Hepatic stellate cell (primary cell): ENCODE results near the gene DNMT3A.

Source experiments
- DNase-seq: peaks from one replicate; pipeline ENCODE4 v3.0.0; 2011; ENCODE audit warnings: low spot score

DNMT3A gene

DNA sequence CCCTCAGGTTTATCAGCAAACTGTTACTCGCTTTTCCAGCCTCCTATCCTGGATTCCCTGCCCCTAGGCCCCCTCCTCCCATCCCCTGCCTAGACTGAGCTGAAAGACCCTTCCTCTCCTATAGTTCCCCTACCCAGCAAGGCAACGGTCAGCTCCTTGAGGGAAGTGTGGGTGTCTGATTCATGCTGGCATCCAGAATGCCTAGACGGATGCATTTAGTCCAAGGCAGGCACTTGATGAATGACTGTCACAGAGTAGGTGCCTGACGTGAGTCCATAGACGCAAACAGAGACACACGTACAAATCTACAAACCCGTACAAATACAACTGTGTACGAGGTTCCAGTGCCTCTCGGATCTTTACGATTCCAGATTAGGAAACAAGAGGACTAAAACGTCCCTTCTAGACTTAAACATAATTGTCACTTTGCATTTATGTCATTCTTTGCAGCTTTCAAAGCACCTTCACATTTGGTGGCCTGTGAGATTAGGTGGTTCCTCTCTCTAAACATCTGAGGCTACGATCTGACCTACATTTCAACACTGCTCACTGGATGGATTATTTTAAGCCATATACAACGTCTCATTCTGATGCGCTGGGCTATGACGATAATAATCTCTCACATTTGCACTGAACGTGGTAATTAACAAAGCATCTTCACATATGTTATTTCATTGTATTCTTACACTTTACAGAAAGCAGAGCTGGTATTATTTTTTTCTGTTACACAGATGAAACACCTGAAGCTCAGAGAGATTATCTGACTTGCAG lies 36.7 kb downstream of the DNMT3A start:
- no peak for DNase-seq

- DNase-seq = no peak
Observed at GRCh38 chr2:25304321-25304720, 37.4 kb downstream of the DNMT3A start.

- DNase-seq = no peak
Observed at GRCh38 chr2:25303633-25304236, 38.0 kb downstream of the DNMT3A start.

DNA sequence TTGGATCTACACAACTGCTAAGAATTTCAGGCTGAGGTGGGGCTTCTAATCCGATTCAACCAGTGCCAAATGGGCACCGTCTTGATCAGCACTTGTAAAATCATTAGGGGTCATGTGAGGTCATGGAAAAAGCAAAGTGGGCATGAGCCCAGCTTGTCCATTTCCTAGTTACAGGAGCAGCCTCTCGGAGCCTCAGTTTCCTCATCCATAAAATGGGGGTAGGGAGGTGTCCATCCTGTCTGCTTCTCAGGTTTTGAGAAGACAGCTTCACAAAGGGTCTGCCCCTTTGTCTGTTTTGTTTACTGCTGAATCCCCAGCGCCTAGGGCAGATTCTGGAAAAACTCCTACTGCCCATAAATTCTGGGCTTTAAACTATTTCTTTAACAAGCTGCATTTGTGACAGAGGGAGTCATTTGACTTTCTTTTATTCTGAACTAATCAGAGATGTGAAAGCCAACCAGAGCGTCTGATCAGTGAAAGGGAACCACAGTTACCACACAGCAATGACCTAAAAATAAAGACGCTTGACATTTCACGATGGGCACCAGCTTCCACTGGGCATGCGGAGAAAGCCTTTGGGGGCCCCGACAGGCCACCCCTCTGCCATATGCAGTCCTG lies 38.9 kb downstream of the DNMT3A start:
- DNase-seq = no peak

DNA sequence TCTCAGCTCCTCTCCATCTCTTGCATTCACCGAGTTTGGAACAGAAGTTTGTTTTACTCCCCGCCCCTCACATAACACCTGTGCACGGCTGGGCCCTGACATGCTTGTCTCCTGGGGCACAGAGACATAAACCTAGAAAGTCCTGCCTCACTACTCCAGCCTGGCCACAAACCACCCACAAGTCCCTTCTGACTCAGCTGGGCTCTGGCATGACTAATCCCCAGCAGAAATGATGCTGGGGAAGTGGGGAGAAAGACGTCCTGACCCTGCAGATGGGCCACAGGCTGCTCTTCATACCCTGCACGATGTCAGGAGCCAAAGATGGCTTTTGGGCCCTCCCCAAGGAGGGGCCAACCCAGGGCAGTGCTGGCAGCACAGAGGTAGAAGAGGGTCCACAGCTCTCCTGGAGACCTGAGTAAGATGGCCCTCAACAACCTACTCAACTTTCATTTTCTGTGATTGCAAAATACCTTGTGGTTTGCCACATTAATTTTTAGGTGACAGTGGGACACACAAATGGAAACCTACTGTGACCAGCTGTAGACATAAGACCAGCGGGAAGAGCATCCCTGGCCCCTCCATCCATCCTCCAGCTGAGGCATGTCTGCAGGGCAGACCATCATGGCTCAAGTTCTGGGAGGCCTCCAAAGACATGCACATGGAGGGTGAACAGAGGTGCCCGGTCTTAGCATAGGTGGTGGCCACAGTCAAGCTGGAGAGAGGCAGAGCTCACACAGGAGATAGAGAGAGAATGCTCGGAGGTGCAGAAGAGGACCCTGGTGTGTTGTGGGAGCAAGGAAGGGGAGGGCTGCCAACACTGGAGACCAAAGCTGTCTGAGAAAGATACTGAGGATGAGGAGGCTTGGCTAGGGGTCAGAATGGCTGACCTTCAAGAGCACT lies 40.0 kb downstream of the DNMT3A start:
- peak; percentile 85 for DNase-seq

DNA sequence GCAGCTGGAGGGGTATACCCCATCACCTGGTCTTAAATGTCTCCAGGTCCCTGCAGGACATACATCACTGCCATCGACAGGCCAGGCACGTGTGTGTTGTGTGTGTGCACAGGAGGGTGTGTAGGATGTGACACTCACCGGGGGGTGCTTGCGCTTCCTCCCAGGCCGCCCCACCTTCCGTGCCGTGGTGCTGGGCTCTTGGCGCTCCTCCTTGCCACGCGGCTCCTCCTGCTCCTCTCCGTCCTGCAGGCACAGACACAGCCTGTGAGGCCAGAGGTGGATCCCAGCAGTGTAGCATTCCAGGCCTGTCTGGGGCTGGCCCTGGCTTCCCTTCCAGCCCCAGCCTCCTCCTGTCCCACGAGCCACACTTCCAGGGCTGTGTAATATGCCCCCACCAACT lies 41.7 kb downstream of the DNMT3A start:
- DNase-seq = no peak

- DNase-seq = no peak
Observed at GRCh38 chr2:25298776-25299431, 42.8 kb downstream of the DNMT3A start.

GRCh38 chr2:25297738-25298137 lies 44.0 kb downstream of the DNMT3A start:
- no peak for DNase-seq

DNA sequence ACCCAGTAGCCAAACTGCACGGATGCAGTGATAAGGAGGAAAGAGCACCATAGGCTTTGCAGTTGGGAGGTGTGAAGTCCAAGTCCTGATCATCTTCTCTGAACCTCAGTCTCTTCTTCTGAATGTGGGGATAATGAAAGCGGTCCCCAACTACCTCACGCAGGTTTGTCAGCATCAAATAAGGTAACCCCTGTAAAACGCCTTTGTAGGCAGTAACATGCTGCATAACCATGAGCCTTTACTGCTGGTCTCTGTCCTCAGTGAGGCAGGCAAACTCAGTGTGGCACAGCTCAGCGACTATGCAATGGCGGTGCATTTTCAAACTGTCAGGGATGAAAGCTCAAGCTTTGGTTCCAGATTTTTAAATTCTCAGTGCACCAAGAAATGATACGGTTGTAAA lies 46.1 kb downstream of the DNMT3A start:
- DNase-seq = no peak

DNA sequence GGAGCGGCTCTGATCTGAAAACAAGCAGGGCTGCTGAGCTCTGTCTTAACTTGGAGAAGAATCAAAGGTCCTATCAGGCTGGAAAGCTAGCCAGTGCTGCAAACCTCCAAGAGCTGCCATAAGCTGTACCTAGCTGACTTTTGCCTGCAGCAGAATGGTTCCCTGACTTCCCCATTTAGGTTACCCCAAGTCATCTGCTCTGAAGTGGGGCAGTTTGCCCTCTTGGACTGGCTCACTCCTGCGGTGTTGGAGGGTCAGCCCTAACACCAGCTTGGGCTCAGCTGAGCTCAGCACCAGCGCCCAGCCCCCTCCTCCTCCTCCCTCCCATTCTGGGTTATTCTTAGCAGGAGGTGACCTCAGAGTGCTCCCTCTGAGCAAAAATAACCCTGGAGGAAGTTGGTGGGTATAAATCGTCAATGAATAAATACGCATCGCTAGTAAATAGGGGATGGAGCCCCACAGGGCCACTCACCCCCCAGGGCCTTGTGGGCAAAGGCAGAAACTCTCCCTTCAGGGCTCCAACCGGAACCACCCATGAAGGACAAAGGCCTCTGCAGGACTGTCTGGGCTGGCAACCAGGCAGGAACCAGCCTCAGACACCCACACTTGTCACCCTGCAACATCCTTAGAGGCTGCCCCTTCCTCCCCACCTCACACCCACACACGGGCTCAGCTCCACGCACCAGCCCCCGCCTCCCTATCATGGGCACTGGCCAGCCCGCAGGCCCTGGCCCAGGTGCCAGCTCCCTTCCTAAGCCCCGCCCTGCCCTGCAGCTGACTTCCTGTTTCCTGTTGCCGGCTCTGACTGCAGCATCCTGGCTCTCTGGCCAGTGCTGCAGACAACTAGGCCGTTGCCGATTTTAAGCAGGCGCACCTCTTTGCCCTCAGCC lies 46.9 kb downstream of the DNMT3A start:
- peak; percentile 81 for DNase-seq

GRCh38 chr2:25293958-25294562 lies 47.7 kb downstream of the DNMT3A start:
- DNase-seq = no peak

GRCh38 chr2:25293145-25293544 lies 48.6 kb downstream of the DNMT3A start:
- no peak for DNase-seq

- DNase-seq = no peak
Observed at GRCh38 chr2:25292408-25292807, 49.3 kb downstream of the DNMT3A start.

DNA sequence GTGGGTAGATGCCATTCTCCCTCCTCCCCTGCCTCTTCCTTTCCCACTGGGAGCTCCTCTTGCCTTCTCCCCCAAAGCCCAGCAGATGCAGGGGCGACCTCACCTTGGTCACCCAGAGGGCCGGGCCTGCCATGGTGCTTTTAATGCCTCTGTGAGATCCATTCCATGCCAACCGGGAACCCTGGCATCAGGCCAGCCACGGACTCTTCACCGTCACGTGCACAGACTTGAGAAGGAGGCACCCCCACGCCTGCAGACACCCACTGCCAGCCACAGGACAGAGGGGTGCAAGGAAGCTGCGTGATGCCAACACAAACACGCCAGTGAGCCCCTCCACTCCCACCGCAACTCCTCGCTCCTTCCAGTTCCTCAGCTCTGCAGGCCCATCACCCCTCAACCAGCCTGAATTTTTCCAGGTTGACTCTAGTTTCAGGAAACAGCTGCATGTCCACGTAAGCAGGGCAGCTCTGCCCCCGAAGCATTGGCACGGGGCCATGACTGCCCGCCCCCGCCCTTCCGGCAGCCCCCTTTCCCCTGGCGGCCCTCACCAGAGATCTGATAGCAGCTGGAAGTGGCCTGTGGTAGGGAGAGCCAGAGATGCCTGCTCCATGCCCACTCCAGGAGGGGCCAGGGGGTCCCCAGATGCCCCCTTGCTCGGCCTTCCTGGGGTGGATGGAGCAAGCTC lies 50.8 kb downstream of the DNMT3A start:
- no peak for DNase-seq

GRCh38 chr2:25286723-25287483 lies 54.8 kb downstream of the DNMT3A start:
- no peak for DNase-seq

DNA sequence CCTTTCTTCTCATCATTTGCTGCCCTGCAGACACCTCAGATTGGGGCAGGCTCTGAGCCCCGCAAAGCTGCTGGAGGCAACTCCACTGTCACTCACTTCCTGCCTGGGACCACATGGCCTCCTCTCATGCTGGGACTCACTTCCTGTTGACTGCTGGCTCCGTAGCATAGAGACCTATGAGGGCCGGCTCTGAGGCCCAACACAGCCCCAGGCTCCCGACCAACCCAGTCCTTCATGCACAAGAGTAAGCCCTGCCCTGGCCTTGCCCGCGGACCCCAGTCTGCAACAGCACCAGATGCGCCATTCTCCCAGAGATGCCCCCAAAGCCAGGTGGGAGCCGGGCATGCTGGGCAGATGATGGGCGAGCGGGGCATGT lies 55.7 kb downstream of the DNMT3A start:
- DNase-seq = no peak

DNA sequence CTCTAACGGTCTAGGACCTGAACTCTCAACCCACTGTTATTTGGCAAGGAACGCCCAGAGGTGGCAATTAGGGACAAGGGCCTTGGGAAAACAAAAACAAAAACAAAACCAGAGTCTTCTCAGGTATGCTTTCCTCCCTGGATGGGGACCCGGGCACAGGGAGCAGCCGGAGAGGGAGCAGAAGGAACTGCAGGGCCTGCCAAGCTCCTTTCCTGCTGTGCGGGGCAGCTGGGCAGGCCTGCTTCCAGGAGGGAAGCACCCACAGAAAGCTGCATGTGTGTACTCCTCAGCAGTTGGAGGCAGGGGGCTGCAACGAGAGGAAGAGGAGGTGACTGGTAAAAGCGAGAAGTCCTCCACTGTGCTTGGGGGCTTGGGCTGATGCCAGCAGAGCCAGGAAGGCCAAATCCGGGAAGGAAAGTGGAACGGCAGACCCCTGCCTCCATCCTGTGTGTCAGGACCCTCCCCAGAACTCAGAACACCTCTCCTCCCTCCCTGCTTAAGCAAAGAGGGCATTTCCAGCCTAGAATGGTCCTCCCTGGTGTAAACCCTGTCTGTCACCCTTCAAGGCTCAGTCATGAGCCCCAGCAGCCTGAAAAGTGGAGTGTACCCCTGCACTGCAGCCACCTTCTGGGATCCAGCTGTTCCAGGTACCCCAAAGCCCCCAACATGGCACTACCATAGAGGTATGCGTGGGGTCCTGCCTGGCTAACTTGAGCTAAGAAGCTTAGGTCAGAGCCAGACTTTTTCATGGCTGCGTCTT lies 56.3 kb downstream of the DNMT3A start:
- no peak for DNase-seq

GRCh38 chr2:25284756-25285155 lies 57.0 kb downstream of the DNMT3A start:
- DNase-seq = no peak
